SH-SY5Y (cell line): ENCODE measurements around the gene CPXM2.
A peak's percentile ranks its signal among the peaks of the same experiment; 100 is the strongest.

Experiments
- GATA2 ChIP-seq: IDR thresholded peaks from 2 replicates; pipeline ENCODE4 v1.6.1; 2011; ENCODE audit warnings: mild to moderate bottlenecking, low read depth, low read length
- GATA3 ChIP-seq: IDR thresholded peaks from 2 replicates; pipeline ENCODE4 v1.6.1; 2011; ENCODE audit warnings: low read depth, mild to moderate bottlenecking, low read length, moderate library complexity

The CPXM2 gene

DNA sequence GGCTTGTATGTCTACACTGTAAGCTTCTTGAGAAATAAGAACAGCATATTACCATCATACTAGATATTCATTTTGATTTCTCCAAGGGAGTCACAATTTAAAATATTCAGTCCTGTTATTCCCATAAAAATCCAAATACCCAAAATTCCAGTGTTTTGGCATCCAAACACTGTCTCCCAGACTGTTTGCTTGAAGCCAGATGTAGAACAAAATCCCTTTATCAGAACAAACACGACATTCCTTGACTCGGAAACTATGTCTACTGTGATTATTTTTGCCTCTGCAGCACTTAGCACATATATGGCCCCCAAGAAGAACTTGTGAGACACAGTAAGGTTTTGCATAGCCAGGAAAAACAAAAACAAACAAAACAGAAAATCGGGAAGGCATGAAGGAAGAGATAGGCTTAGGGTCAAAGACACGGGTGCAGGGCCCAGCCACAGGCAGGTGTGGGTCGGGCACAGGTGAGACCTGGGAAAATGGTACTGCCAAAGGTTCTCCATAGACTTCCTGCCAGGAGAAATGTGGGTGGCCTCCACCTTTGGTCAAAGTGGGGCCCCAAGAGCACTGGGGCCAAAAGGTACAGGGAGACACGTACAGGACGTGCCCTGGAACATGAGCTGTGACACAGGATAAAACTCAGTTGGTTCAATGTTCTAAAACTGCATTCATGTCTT lies 36.5 kb downstream of the CPXM2 start:
- TF ChIP-seq GATA2 (no peak), GATA3 (no peak)

- TF ChIP-seq GATA2 (no peak), GATA3 (no peak)
These were observed 37.1 kb downstream of the CPXM2 start for GRCh38 chr10:123854498-123854897.

- no peak for TF ChIP-seq GATA2
- TF ChIP-seq GATA3: no peak
These were observed 37.6 kb downstream of the CPXM2 start for GRCh38 chr10:123854003-123854402.

DNA sequence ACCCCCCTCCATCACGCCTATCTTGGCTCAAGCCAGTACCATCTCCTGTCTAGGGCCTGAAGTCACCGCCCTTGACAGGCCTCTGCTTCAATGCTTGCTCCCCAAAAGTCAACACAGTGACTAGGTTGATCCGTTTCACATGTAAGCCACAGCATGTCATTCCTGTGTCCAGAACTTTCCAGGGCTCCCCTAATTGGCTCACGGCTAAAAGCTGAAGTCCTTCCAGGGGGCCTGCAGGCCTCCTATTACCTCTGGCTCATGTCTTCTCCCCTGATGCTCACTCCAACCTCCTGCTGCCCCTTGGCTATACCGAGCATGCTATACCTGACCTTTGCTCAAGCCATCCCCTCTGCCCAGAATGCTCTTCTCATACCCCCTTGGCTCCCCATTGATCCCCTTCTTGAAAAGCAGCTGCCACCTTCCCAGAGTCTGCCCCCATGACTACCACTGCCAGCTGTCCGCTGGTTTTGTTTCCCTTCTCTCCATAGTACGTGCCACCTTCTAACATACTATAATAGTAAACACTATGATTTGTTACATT lies 39.1 kb downstream of the CPXM2 start:
- no peak for TF ChIP-seq GATA2
- no peak for TF ChIP-seq GATA3

GRCh38 chr10:123848564-123849457 lies 42.8 kb downstream of the CPXM2 start:
- no peak for TF ChIP-seq GATA3
- TF ChIP-seq GATA2: no peak

- TF ChIP-seq GATA2: 0 out of 2 replicates have a peak, but pooled peaks have one; percentile 32
- TF ChIP-seq GATA3: no peak; the same call in 1 of the 2 replicates
These were observed 43.7 kb downstream of the CPXM2 start for GRCh38 chr10:123847686-123848432.

GRCh38 chr10:123843835-123844234 lies 47.8 kb downstream of the CPXM2 start:
- no peak for TF ChIP-seq GATA2
- TF ChIP-seq GATA3: no peak

DNA sequence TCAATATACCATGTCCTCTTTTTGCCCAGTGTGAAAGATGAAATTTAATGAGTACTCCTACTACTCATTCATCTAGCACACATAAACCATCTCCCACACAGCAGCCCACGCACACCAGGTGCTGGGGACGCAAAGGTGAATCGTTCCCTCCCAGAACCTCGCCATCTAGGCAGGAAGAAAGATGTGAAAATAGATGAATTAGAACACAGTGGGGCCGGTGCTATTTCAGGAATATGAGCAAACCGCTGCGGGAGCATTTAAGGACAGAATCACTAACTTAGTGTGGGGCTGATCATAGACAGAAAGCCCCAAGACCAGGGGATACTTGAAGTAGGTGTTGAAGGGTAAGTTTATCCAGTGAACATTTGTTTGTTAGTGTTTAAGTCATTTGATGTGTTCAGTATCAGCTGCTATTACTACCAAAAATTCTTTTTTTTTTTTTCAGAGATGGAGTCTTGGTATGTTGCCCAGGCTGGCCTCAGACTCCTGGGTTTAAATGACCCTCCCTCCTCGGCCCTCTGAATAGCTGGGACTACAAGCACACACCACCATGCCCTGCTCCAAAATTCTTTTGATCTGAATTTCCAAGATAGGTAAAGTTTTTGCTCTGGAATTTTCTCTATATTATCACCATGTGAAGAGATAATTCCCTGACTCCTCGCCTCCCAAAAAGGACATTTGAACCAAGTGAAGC lies 48.8 kb downstream of the CPXM2 start:
- TF ChIP-seq GATA2: no peak
- TF ChIP-seq GATA3: no peak

DNA sequence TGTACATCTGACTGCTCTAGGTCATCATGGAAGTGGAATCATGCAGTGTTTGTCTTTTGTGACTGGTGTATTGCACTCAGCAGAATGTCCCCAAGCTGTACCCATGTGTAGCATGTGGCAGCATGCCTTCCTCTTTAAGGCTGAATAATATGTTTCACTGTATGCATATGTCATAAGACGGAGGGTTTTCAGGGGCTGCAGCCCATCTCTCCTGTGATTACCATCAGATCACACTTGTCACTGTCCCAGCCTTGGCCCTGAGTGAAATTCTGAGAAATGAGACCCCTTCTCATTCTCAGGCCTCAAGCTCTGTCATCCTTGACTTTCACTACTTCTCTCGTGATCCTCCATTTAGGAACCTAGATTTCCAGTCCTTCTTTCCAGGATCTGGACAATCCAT lies 50.0 kb downstream of the CPXM2 start:
- TF ChIP-seq GATA3 (no peak), GATA2 (no peak)

DNA sequence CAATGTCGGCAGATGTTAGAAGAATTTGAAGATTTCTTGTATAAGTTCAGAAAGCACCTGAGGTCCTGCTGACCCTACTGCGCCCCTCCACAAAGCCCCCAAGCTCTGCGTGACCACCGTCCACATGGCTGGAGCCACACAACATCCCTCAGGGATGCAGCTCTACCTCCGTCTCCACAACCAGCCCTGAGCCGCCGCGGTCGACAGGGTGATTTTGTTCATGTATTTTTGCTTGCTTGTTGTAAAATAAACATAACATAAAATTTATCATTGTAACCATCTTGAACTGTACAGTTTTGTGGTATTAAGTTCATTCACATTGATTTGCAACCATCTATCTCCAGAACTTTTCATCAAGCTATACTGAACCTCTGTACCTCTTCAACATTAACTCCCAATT lies 50.5 kb downstream of the CPXM2 start:
- TF ChIP-seq GATA2: no peak
- TF ChIP-seq GATA3: no peak

DNA sequence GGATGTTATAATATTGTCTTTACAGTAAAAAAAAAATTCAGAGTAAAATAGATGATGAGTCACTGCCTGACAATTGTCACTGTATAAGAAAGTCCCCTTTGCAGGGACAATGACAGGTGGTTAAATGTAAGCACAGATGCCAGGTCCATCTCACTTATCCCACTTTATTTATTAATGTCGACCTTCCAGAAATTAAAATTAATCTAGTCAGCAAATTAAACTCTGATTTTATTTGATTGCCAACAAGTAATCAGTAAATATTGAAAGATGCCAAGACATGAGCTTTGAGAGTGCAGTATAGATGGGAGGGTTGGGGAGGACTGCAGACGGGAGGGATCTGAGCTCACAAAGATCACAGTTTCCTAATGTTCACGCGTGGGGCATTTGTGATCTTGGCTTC lies 50.9 kb downstream of the CPXM2 start:
- TF ChIP-seq GATA3 (no peak), GATA2 (no peak)

- TF ChIP-seq GATA2 (no peak), GATA3 (no peak)
These were observed 52.9 kb downstream of the CPXM2 start for GRCh38 chr10:123838596-123839310.

- no peak for TF ChIP-seq GATA2
- TF ChIP-seq GATA3: no peak
These were observed 53.9 kb downstream of the CPXM2 start for GRCh38 chr10:123837756-123838155.
